CD4-positive, alpha-beta T cell treated with Interleukin-17A for 1 hour (primary cell): ENCODE measurements around the gene DOK6.
"Not testable (repeated sequence)": the region's sequence is repeated elsewhere in the genome, so short reads cannot be mapped to it uniquely, and the experiment has no call there.

Experiments
- DNase-seq: peaks from one replicate; pipeline ENCODE4 v3.0.0-alpha.2; 2020

DOK6 gene

GRCh38 chr18:69400253-69400975 is at the start of gene DOK6:
DOK6 (plus strand) TSS chr18:69400888.
- DNase-seq: no peak

- no peak for DNase-seq
These were observed 47.7 kb upstream of the DOK6 start for GRCh38 chr18:69353023-69353422.

- no peak for DNase-seq
These were observed 43.1 kb upstream of the DOK6 start for GRCh38 chr18:69357590-69357989.

GRCh38 chr18:69358212-69358895 is 42.3 kb upstream of the DOK6 start:
- no peak for DNase-seq

- not testable (repeated sequence) for DNase-seq
These were observed 40.9 kb upstream of the DOK6 start for GRCh38 chr18:69359768-69360167.

- no peak for DNase-seq
These were observed 35.8 kb upstream of the DOK6 start for GRCh38 chr18:69364930-69365329.

- no peak for DNase-seq
These were observed 35.0 kb upstream of the DOK6 start for GRCh38 chr18:69365658-69366057.

- DNase-seq: no peak
These were observed 33.6 kb upstream of the DOK6 start for GRCh38 chr18:69367104-69367503.

GRCh38 chr18:69371729-69372128 is 29.0 kb upstream of the DOK6 start:
- no peak for DNase-seq

- DNase-seq: no peak
These were observed 20.4 kb upstream of the DOK6 start for GRCh38 chr18:69380324-69380723.

GRCh38 chr18:69383186-69383585 is 17.5 kb upstream of the DOK6 start:
- no peak for DNase-seq

- no peak for DNase-seq
These were observed 13.5 kb upstream of the DOK6 start for GRCh38 chr18:69387186-69387585.

GRCh38 chr18:69388222-69388621 is 12.5 kb upstream of the DOK6 start:
- DNase-seq: no peak

GRCh38 chr18:69397096-69397495 is 3.6 kb upstream of the DOK6 start:
- no peak for DNase-seq

- no peak for DNase-seq
These were observed 1.4 kb upstream of the DOK6 start for GRCh38 chr18:69399253-69399652.

- no peak for DNase-seq
These were observed 213 bp downstream of the DOK6 start for GRCh38 chr18:69400976-69401225.

GRCh38 chr18:69401226-69401971 is 711 bp downstream of the DOK6 start:
- DNase-seq: no peak

- DNase-seq: no peak
These were observed 1.4 kb downstream of the DOK6 start for GRCh38 chr18:69401972-69402532.

- no peak for DNase-seq
These were observed 1.9 kb downstream of the DOK6 start for GRCh38 chr18:69402533-69402989.

- no peak for DNase-seq
These were observed 7.8 kb downstream of the DOK6 start for GRCh38 chr18:69408522-69408921.

- DNase-seq: no peak
These were observed 10.5 kb downstream of the DOK6 start for GRCh38 chr18:69411199-69411598.

- DNase-seq: no peak
These were observed 13.5 kb downstream of the DOK6 start for GRCh38 chr18:69414184-69414583.

- DNase-seq: no peak
These were observed 32.2 kb downstream of the DOK6 start for GRCh38 chr18:69432847-69433246.

GRCh38 chr18:69435000-69435399 is 34.3 kb downstream of the DOK6 start:
- DNase-seq: no peak
